Measurements from ENCODE around the gene SELENOP. TPM values are rescaled to one million over a fixed set of nuclear protein-coding genes. Genes with fewer than 3 reads are reported as not detected.

SELENOP gene
- total and polyA plus RNA-seq, 2 of the 13 experiments (the other 11 are each of a cell fraction or from before 2014, with no cell fraction given) = 1,895 to 2,083 TPM

- DNase-seq (ENCODE audit: low spot score) (no peak), ATAC-seq (no peak), FAIRE-seq (no peak)
- Histone ChIP-seq H2AFZ (ENCODE audit: low read length) (no peak overlapping the region), H4K20me1 (ENCODE audit: insufficient read depth, low read length) (no peaks in the 10 kb centered on the region), H3K9me3 (ENCODE audit: low read length) (no peaks in the 10 kb centered on the region), H3K4me2 (ENCODE audit: low read depth, low read length) (no peak overlapping the region), H3K36me3 (replicated peaks in 1 of 2; ENCODE audit: control insufficient read depth in 1 of 2, insufficient read depth in 2 of 2, low read length in 2 of 2) (no peaks in the 10 kb centered on the region), H3K79me2 (ENCODE audit: insufficient read depth, low read length) (no peaks in the 10 kb centered on the region), H3K4me3 (replicated peaks in 1 of 3; ENCODE audit: insufficient read depth in 1 of 3, low read depth in 2 of 3, low read length in 3 of 3) (no peak overlapping the region), H3K4me1 (ENCODE audit: insufficient read depth, low read length) (no peaks in the 10 kb centered on the region), H3K9ac (ENCODE audit: insufficient read depth, low read depth, low read length) (no peak overlapping the region), H3K27ac (ENCODE audit: extremely low read length, insufficient read depth, low read length) (no peak overlapping the region), H3K27me3 (ENCODE audit: control insufficient read depth in 1 of 2, insufficient read depth in 2 of 2, low read length in 2 of 2) (peaks cover 0 to 10% of the 10 kb centered on the region in 2 experiments; a peak in 1 of 5 replicates)
- POLR2A ChIA-PET = no interaction called here
- no TSS peak for BruUV-seq (replicated peaks)
- TF ChIP-seq PRPF4 (IDR thresholded peaks at IDR 0.05; ENCODE audit: low read depth, low read length, poor library complexity, severe bottlenecking) = no peak
- no peak for TF ChIP-seq PHF8 (CRISPR knock-in tag; IDR thresholded peaks at IDR 0.05)
- no peak for TF ChIP-seq JUNB (CRISPR knock-in tag; IDR thresholded peaks at IDR 0.05; ENCODE audit: borderline replicate concordance)
- no peak for TF ChIP-seq SIN3B (IDR thresholded peaks at IDR 0.05; ENCODE audit: low read length)
- no peak for TF ChIP-seq TP53 (CRISPR knock-in tag; conservative IDR thresholded peaks at IDR 0.05)
- TF ChIP-seq PAWR (CRISPR knock-in tag; IDR thresholded peaks at IDR 0.05; ENCODE audit: borderline replicate concordance) = no peak
- no peak for TF ChIP-seq BHLHE40 (IDR thresholded peaks at IDR 0.05; ENCODE audit: low read length)
- TF ChIP-seq ZNF605 (CRISPR knock-in tag; IDR thresholded peaks at IDR 0.05) = no peak
- no peak for TF ChIP-seq ZBTB26 (CRISPR knock-in tag; IDR thresholded peaks at IDR 0.05; ENCODE audit: borderline replicate concordance)
- no peak for TF ChIP-seq ZNF790 (CRISPR knock-in tag; IDR thresholded peaks at IDR 0.05; ENCODE audit: borderline replicate concordance)
- no peak for TF ChIP-seq SRY (CRISPR knock-in tag; IDR thresholded peaks at IDR 0.05)
- in situ Hi-C loops (cut with HindIII; ENCODE audit: extremely low pct_ligation_motif_present, low pct_unique_long_range_greater_than_20kb) (no loop called here), intact Hi-C loops (cut with micrococcal nuclease; ENCODE audit: unreplicated experiment) (no loop called here)
- whole genome bisulfite sequencing (ENCODE audit: low lambda C conversion rate) = 0% methylated on average over 1 of the region's 1 CpG
- CTCF ChIA-PET (ENCODE audit: low intra/inter-chr PET ratio, low total read pairs) = no interaction called here
These were observed 32.6 kb downstream of the SELENOP start for GRCh38 chr5:42779083-42779482.
